IPS-15b (cell line): ENCODE measurements around the gene TMEM25.
A peak's percentile ranks its signal among the peaks of the same experiment; 100 is the strongest.
"Not testable (repeated sequence)": the region's sequence is repeated elsewhere in the genome, so short reads cannot be mapped to it uniquely, and the experiment has no call there.

Experiments used
- H3K27me3 ChIP-seq: one replicate; pipeline ENCODE4 v1.6.1; 2013; ENCODE audit warnings: low read length; ENCODE audit not compliant: control insufficient read depth, insufficient read depth
- H3K36me3 ChIP-seq: one replicate; pipeline ENCODE4 v1.6.1; 2013; ENCODE audit warnings: low read length; ENCODE audit not compliant: control insufficient read depth, insufficient read depth
- H3K4me1 ChIP-seq: one replicate; pipeline ENCODE4 v1.6.1; 2013; ENCODE audit warnings: mild to moderate bottlenecking, low read length; ENCODE audit not compliant: control insufficient read depth, insufficient read depth
- H3K4me3 ChIP-seq: one replicate; pipeline ENCODE4 v1.5.1; 2013; ENCODE audit warnings: low read depth, low read length
- H3K9ac ChIP-seq: one replicate; pipeline ENCODE4 v1.6.1; 2013; ENCODE audit warnings: low read depth, mild to moderate bottlenecking, low read length
- H3K9me3 ChIP-seq: one replicate; pipeline ENCODE4 v1.6.1; 2013; ENCODE audit warnings: mild to moderate bottlenecking, low read length; ENCODE audit not compliant: control insufficient read depth, insufficient read depth

TMEM25 gene

GRCh38 chr11:118570787-118571186 lies 39.8 kb downstream of the TMEM25 start:
- no peak overlapping the region for H3K9ac ChIP-seq
- H3K27me3 ChIP-seq = no peaks in the 10 kb centered on the region
- no peak overlapping the region for H3K4me3 ChIP-seq
- no peaks in the 10 kb centered on the region for H3K9me3 ChIP-seq
- no peaks in the 10 kb centered on the region for H3K36me3 ChIP-seq
- peaks cover 3% of the 10 kb centered on the region for H3K4me1 ChIP-seq

DNA sequence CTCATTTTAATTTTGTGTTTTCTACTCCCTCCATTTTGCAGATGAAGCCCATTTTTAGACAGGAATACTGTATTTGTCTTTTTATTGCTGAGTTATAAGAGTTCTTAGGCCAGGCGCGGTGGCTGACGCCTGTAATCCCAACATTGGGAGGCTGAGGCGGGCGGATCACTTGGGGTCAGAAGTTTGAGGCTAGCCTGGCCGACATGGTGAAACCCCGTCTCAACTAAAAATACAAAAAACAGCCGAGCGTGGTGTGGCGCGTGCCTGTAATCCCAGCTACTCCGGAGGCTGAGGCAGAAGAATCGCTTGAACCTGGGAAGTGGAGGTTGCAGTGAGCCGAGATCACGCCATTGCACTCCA lies 40.7 kb downstream of the TMEM25 start:
- not testable (repeated sequence) for H3K9me3 ChIP-seq, H3K9ac ChIP-seq, H3K27me3 ChIP-seq, H3K4me1 ChIP-seq, H3K36me3 ChIP-seq
- peak overlapping the region; percentile 53 for H3K4me3 ChIP-seq

DNA sequence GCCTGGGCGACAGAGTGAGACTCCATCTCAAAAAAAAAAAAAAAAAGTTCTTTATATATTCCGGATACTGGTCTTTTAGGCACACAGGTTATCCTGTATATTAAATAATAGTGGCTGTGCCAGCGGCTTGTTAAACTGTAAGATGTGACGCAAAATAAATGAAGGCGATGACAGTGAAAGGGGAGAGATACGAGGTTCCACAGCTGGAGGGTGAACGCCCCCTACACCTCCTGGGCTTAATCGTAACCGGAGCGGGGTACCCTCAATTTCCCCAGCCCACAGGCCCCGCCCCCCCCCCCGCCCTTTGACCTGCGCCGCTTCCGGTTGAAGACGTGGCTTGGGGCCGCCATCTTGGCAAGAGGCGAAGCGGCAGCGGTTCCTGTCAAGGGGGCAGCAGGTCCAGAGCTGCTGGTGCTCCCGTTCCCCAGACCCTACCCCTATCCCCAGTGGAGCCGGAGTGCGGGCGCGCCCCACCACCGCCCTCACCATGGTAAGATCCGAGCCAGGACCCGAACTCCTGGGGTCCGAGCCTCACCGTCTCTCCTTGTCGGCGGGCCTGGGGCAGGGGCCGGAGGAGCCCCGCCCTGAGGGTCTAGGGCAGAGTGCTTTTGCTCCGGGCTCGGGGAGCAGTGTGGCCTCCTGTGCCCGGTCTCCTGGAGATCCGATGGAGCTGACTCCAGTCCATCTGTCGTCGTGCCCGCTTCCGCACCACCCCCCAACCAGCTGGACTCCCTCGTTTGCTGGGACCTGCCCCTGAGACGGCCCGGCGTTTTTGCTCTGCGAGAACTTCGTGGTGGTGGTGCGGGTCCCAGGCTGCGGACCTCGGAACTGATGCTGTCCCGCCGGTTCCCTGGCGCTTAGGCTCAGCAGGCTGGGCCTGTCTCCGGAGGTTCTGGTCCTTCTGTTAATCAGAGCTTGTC lies 41.3 kb downstream of the TMEM25 start, which contains the start of gene ARCN1:
Gene ARCN1 (plus strand): TSS at position 349 of the 920 bp plus-strand sequence. CDS start 139 bp downstream, at position 488.
- H3K4me1 ChIP-seq = peaks cover 3% of the 10 kb centered on the region
- H3K36me3 ChIP-seq = no peaks in the 10 kb centered on the region
- no peaks in the 10 kb centered on the region for H3K9me3 ChIP-seq

DNA sequence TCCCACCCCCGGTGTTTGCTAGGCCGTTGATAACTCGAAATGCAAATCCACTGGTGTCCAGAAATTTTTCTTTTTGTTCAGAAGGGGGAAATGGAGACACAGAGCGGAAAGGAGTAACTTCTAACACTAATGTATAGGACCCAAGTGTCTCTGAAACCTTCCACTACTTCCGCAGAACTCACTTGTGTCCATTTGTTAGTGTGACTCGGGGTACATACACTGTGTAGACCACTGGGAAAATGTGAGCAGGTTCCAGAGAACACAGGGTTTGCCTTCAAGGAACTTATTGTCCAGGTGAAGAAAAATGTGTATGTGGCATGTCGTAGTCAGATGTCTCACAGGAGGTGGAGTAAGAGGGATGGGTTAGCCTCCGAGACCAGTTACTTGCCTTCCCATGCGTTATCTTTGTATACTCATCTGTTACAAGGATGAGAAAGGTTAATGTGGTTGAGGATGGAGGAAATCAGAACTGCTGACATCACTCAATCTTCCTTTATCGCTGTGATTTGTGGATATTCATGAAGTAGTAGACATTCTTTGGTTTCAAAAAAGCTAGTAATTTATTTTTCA lies 42.1 kb downstream of the TMEM25 start:
- no peaks in the 10 kb centered on the region for H3K9me3 ChIP-seq
- peak overlapping the region; percentile 94 for H3K9ac ChIP-seq
- H3K36me3 ChIP-seq = no peaks in the 10 kb centered on the region
- peaks cover 3% of the 10 kb centered on the region for H3K4me1 ChIP-seq
- no peaks in the 10 kb centered on the region for H3K27me3 ChIP-seq
- peak overlapping the region; percentile 53 for H3K4me3 ChIP-seq

More for the DNA sequence above, 41.3 kb downstream of the TMEM25 start, which contains the start of gene ARCN1:
- Histone ChIP-seq H3K9ac (peak within 1 kb of the TSS; percentile 94), H3K4me3 (peak within 1 kb of the TSS; percentile 53), H3K27me3 (no peaks in the 10 kb centered on the region)

DNA sequence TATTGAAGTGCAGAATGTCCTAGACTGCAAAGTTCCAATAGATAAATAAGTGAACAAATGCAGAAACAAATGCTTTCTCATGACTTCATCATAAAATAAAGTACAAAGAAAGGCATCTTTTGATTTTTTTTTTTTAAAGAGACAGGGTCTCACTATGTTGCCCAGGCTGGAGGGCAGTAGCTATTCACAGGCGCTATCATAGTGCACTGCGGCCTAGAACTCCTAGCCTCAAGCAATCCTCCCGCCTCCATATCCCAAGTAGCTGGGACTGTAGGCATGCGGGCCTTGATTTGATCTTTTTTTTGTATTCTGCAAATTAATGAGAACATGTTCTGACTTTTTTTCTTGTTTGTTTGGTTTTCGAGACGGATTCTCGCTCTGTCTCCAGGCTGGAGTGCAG lies 43.6 kb downstream of the TMEM25 start:
- Histone ChIP-seq H3K27me3 (no peaks in the 10 kb centered on the region), H3K36me3 (no peaks in the 10 kb centered on the region), H3K4me1 (peaks cover 3% of the 10 kb centered on the region), H3K9me3 (no peaks in the 10 kb centered on the region), H3K9ac (no peak overlapping the region), H3K4me3 (no peak overlapping the region)

- not testable (repeated sequence) for H3K4me3 ChIP-seq, H3K36me3 ChIP-seq
Measured at GRCh38 chr11:118577995-118578394, 47.0 kb downstream of the TMEM25 start.

DNA sequence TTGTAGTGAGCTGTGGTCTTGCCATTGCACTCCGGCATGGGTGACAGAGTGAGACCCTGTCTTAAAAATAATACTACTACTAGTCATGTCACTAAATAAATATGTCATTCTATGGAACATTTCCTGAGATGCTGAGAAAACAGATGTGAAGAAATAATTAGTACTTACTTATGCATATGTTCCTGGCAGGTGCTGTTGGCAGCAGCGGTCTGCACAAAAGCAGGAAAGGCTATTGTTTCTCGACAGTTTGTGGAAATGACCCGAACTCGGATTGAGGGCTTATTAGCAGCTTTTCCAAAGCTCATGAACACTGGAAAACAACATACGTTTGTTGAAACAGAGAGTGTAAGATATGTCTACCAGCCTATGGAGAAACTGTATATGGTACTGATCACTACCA lies 50.1 kb downstream of the TMEM25 start:
- peaks cover 24% of the 10 kb centered on the region for H3K36me3 ChIP-seq
- H3K4me3 ChIP-seq = no peak overlapping the region

More at GRCh38 chr11:118577995-118578394, 47.0 kb downstream of the TMEM25 start:
- not testable (repeated sequence) for H3K9me3 ChIP-seq, H3K4me1 ChIP-seq, H3K27me3 ChIP-seq, H3K9ac ChIP-seq

More for the DNA sequence above, 50.1 kb downstream of the TMEM25 start:
- Histone ChIP-seq H3K9ac (no peak overlapping the region), H3K4me1 (no peaks in the 10 kb centered on the region), H3K9me3 (no peaks in the 10 kb centered on the region), H3K27me3 (no peaks in the 10 kb centered on the region)
